GM15510 (cell line): ENCODE measurements around the gene PSD2.

Experiments
- POLR2A ChIP-seq: IDR thresholded peaks from 3 replicates; pipeline ENCODE4 v1.6.1; 2011; ENCODE audit warnings: borderline replicate concordance; ENCODE audit not compliant: insufficient read length; ENCODE audit errors: extremely low read depth

Gene PSD2

DNA sequence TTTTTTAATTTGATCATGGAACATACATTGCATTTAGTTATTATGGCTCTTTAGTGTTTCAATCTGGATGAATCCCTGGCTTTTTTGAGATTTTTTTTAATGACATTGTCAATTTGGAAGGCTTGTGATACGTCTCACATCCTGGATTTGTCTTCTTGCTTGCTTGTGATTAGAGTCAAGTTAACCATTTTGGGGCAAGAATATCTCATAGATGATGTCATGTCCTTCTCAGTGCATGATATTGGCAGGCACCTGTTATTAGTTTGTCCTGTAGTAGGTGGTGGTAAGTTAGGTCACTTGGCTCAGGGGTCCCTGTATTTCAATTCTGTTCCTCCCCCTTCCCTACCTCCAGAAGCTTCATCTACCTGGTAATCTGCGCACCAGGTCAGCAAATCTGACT is 3.3 kb downstream of the PSD2 start:
- TF ChIP-seq POLR2A: no peak

DNA sequence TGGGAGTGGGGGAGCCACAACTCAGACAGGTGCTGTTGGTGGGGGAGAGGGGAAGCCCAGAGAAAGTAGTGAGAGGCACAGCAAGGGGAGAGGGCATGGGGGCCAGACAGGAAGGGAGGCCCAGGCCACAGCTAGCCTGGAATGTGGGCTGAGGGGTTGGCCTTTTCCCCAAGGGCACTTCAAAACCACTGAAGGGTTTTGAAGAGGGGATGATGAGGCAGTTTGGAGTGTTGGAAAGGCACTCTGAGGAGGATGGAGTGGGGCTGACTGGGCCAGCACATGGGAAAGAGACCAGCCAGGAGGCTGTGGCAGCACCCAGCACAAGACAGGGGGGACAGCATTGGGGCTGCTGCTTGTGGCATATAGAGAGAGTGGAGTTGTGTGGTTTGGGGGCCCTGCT is 3.8 kb downstream of the PSD2 start:
- no peak for TF ChIP-seq POLR2A

DNA sequence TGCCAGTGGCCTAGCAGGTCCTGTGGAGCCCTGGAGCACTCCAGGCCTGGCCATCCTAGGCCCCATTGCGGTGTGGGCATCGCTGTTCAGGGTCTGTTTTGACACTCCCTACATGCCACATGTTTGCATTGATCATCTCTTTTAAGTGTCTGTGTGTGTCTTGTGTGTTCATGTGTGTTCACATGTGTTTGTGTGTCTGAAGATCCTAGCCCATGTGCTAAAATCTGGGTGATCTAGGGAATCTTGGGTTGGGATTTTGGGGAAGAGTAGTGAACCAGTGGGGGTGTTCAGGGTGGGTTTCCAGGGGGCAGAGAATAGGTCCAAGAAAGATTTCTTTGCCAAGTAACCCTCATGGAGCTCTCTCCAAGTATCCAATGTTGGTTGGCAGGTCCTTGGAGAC is 8.4 kb downstream of the PSD2 start:
- no peak for TF ChIP-seq POLR2A

DNA sequence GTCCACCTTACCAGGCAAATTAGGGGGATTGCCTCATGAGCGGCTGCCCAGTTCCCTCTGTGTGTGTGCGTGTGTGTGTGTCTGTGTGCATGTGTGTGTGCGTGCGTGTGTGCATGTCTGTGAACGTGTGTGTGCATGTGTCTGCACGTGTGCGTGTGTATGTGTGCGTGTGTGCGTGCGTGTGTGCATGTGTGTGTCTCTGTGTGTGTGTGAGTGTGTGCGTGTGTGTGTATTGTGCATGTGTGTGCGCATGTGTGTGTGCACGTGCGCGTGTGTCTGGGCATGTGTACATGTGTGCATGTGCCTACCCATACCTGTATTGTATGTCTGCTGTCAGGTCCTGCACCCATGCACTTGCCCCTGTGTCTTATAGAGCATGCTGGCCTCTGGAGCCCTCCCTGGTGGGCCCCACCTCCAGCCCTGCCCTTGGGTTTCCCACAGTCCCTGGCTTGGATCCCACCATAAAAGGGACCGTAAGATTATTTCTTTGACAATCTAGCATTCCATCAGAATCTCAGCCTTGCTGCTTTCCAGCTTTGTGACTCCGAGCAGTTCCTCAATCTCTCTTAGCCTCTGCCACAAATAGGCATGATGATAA is 9.3 kb downstream of the PSD2 start:
- no peak for TF ChIP-seq POLR2A

DNA sequence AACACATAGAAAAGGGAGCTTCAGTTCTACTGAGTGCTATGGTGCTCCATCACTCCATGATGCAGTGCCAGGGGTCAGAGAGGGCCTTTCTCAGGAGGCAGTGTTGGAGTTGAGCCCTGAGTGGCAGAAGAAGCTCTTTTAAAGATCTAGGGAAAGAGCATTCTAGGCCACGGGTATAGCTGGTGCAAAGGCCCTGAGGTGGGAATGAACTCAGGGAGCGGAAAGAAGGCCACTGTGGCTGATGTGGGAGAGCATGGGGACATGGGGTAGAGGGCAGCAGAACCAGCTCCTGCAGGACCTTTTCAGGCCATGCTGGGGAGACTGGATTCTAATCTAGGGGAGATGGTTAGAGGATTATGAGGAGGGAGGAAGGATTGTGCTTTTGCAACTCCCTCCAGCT is 9.9 kb downstream of the PSD2 start:
- TF ChIP-seq POLR2A: no peak

DNA sequence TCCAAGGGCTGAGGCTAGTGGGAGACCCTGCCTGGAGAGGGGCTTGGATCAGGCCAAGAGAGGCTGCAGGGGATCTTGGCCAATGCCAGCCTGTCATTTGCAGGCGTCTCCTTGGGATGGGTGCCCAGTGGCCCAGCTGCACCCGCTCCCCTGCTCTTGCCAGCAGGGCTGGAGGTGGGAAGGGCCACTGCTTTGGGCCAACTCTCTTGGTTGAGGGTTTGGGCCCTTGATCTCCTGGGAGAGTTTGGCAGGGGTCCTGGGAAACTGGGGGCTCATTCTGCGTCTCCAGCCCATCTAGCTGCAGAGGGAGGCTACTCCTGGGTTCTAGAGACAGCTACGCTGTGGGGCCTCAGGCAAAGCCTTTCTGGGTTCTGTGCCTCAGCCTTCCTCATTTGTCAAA is 10.5 kb downstream of the PSD2 start:
- TF ChIP-seq POLR2A: no peak

DNA sequence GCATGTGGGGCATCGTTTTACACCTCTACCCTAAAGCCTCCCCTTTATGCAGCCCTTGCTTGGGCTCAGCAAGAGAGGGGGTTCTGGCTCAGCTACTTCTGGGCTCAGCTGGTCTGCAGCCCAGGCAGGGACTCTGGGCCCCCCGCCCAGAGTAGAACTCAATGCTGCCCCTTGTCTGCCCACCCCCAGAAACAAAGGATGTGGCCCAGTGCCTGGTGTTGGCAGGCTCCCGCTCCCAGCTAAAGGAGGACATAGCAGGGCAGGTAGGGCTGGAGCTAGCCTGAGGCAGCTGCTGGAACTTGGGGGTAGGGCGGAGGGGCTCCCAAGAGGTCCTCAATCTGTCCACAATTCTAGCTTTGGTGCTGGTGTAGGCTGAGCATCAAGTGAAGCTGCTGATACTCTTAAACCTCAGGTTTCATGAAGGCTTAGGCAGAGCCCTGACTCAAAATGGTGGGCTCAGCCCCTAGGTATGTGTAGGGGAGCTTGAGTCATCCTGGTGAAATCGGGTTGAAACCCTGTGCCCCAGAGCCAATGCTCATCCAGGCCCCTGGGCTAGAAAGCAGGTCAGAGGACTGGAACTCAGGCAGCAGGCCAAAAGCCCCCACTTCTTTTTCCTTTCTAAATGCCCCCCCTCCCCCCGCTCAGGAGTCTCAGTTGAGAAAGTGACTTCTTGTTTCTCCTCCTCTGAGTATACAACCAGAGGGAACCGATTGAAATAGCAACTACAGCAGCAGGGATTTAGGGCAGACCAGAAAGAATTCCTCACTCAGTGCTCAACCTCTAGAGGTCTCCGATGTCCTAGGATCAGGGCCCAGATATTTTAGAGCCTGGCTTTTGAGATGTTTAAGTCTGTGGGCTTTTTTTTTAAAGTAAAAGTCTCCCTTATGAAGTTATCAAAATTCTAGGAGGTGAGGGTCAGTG is 11.4 kb downstream of the PSD2 start:
- no peak for TF ChIP-seq POLR2A

DNA sequence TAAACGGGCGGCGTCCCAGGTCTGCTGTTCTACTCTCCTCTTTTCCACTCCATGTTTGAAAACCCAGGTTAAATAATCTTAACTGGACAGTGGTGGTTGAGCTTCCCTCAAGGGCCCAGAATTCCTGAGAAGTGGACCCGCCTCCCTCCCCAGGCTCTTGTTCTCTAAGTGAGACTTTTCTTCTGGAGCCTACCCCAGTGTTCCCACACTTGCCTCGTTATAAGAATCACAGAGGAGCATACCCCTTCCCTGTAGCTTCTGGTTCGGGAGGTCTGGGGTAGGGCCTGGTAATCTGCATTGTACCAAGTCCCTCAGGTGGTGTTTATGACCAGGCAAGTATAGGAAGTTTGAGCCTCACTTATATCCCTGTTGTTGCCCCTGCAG is 12.0 kb downstream of the PSD2 start:
- TF ChIP-seq POLR2A: no peak

DNA sequence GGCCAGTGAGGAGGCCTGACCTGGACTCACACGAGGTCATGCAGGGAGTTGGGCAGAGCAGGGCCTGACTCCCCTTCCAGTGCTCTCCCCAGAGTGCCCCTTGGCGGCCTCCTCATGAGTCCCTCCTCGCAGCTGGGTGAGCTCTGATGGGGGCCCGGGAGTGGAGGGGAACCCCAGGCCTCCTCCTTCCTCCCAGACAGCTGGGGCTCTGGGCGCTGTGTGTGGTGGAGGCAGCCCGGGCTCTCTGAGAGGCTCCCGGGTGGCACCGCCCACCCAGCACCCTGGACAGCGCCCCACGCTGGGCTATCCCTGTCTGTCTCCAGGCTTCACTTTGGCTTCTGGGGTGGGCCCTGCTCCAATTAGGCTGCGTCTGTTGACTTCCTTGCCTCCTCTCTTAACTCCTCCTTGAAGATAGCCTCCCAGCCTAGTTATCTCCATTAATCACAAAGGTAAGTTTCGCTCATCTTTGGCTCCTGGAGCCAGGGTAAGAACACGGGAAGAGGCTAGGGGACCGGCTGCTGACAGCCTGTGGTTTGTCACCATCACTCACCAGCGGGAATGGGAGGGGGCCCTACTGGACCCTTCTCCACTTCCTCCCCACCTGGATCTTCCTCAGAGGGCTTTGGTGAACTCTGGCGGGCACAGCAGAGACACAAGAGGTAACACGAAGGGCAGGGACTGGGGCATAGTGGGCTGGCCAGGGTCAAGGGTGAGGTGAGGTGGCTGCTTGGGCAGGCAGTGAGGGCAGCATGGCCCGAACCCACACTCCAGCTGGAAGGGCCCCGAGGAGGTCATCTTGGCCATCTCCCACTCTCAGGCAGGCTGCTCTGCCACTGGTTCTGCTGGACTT is 13.1 kb downstream of the PSD2 start:
- TF ChIP-seq POLR2A: no peak

DNA sequence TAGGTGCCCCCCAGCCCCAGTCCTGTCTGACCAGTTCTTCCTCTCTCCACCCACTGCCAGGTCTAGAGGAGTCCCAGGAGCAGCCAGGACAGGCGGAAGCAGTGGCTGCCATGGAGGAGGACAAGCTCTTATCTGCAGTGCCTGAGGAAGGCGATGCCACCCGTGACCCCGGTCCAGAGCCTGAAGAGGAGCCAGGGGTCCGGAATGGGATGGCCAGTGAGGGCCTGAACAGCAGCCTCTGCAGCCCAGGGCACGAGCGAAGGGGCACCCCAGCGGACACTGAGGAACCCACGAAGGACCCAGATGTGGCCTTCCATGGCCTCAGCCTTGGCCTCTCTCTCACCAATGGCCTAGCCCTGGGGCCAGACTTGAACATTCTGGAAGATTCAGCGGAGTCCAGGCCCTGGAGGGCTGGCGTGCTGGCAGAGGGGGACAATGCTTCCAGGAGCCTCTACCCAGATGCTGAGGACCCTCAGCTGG is 13.8 kb downstream of the PSD2 start:
- TF ChIP-seq POLR2A: no peak

DNA sequence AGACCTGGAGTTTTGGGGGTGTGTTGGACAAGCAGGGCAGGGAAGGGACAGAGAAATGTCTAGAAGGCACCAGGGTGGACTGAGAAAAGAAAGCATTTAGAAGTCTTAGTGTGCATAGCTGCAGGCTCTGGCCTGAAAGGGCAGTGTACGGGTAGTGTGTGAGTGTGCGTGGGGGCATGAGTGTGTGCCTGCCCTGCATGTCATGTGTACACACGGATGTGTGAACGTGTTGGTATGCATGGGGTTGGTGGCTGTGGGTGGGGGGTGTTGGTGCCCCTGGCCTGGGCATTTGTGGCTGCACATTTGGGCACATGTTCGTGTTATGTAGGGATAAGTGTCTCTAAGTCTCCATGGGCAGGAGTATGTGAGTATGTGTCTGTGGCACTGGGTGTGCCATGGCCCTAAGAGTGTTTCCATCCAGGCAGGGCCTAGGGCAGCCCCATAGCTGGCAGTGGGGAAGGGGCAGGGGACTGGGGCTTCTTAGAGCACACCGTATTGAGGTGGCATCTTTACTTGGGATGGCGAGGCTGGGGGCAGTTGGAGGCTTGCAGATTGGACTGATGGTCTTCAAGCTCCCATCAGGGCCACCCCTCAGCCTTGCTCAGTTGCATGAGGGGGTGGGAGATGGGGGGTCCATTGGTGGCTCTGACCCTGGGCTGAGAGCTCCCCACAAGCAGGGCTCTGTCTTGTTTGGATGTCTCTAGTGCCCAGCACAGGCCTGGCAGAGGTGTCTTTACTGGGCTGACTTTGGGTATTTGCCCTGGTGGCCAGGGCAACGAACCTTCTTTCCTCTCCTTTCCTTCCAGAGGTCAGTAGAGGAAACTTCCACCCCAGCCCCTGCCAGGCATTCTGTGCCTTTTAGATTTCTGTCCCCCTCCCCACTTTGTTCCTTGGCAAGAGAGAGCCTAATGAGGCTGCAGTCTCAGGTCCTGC is 15.0 kb downstream of the PSD2 start:
- TF ChIP-seq POLR2A: no peak

DNA sequence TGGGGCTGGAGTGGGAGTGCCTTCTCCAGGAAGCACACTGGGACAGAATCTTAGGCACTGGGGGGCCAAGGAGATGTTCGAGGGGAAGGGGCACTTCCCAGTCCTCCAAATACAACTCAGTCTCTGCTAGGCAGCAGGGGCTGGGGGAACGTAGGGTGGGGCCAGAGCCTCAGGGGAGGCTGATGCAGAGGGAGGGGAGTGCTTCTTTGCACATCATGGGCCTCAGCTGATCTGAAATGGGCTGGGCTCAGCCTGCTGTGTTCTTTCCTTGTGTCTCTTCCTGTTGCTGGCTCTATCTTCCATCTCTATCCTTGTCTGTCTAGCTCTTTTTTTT is 15.6 kb downstream of the PSD2 start:
- TF ChIP-seq POLR2A: no peak

DNA sequence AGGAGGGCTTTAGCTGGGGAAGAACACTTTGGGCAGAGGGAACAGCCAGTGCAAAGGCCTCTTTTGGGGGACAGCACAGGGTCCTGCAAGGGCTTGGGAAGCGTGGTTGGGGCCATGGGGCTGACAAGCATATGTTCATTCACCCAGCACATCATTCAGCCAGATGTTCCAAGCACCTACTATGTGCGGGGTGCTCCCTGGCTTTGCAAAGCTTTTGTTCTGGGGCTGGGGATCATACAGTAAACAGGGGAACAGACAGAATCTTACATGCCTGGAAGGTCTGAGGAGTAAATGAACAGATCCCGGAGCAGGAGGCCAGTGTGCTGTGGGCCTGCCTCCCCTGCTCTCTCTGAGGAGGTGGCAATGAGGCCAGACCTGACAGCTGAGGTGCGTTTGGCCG is 16.7 kb downstream of the PSD2 start:
- no peak for TF ChIP-seq POLR2A

DNA sequence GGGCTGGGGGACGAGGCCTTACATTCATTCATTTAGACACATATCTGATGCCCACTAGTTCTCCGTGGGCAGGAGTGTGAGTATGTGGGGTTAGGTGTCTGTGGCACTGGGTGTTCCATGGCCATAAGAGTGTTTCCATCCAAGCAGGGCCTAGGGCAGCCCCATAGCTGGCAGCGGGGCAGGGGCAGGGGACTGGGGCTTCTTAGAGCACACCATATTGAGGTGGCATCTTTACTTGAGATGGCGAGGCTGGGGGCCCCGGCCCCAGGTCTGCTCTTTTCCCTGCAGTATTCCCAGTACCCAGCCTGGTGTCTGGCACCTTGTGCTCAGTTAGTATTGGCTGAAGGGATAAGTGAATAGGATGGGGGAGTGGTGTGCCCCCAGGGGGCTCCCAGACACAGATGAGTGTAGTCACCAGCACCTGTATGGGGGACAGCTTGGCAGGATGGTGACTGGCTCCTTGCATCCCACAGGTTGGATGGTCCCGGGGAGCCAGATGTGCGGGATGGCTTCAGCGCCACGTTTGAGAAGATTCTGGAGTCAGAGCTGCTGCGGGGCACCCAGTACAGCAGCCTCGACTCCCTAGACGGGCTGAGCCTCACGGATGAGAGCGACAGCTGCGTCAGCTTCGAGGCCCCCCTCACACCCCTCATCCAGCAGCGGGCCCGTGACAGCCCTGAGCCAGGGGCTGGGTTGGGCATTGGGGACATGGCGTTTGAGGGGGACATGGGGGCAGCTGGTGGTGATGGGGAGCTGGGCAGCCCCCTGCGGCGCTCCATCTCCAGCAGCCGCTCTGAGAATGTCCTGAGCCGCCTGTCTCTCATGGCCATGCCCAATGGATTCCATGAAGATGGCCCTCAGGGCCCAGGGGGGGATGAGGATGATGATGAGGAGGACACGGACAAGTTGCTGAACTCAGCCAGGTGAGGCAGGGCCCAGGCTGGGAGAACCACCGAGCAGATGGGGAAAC is 17.5 kb downstream of the PSD2 start:
- TF ChIP-seq POLR2A: no peak

DNA sequence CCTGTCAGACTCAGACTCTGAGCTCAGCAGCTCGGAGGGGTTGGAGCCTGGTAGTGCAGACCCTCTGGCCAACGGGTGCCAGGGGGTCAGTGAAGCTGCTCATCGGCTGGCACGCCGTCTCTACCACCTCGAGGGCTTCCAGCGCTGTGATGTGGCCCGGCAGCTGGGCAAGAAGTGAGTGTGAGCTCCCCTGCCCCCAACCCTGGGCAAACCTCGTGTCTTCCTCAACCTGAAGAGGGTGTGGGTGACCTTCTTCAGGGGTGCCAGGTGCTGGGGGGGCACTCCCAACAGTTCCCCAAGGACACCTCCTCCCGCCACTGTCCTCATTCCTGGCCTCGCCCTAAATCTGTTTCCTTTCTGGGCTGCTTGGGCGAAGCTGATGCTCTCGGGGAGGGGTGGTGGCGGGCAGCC is 18.6 kb downstream of the PSD2 start:
- TF ChIP-seq POLR2A: no peak
